Erythroblast (primary cell): Measurements from ENCODE around the gene CBLC.

Experiments
- GATA1 ChIP-seq: IDR thresholded peaks from 2 replicates; pipeline ENCODE4 v1.6.1; 2011; ENCODE audit warnings: low read depth, mild to moderate bottlenecking, control low read depth, low read length, moderate library complexity
- POLR2A ChIP-seq: IDR thresholded peaks from 2 replicates; pipeline ENCODE4 v1.6.1; 2011; ENCODE audit warnings: mild to moderate bottlenecking, low read length

GRCh38 chr19:44807652-44808462 is 30.2 kb downstream of the CBLC start:
- TF ChIP-seq POLR2A (no peak), GATA1 (no peak)
